NCI-H446 treated with DMSO at 0.1 percent for 48 hours (cell line): ENCODE measurements around the gene RYR2.

Experiments
- DNase-seq: peaks from one replicate; lab custom pipeline; 2025; lab: John Stamatoyannopoulos, UW

Gene RYR2

GRCh38 chr1:237861944-237862343 lies 820.0 kb downstream of the RYR2 start:
- DNase-seq: no peak

DNA sequence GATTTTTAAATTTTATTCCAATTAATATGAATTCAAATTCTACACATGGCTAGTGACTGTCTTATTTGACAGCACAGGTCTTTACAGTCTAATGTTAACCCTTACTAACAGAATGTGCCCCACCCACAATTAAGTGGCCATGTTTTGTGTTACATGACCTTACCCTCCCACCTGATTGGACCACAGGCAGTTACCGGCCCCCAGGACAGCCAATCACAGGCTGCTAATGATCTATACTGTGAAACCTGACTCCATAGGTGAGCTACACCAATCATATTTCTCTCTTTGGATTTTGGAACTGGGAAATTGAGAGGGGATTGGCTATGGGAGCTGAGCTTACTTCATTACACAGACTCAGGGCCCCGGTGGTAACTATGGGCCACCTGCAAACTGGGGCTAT lies 821.2 kb downstream of the RYR2 start:
- no peak for DNase-seq

DNA sequence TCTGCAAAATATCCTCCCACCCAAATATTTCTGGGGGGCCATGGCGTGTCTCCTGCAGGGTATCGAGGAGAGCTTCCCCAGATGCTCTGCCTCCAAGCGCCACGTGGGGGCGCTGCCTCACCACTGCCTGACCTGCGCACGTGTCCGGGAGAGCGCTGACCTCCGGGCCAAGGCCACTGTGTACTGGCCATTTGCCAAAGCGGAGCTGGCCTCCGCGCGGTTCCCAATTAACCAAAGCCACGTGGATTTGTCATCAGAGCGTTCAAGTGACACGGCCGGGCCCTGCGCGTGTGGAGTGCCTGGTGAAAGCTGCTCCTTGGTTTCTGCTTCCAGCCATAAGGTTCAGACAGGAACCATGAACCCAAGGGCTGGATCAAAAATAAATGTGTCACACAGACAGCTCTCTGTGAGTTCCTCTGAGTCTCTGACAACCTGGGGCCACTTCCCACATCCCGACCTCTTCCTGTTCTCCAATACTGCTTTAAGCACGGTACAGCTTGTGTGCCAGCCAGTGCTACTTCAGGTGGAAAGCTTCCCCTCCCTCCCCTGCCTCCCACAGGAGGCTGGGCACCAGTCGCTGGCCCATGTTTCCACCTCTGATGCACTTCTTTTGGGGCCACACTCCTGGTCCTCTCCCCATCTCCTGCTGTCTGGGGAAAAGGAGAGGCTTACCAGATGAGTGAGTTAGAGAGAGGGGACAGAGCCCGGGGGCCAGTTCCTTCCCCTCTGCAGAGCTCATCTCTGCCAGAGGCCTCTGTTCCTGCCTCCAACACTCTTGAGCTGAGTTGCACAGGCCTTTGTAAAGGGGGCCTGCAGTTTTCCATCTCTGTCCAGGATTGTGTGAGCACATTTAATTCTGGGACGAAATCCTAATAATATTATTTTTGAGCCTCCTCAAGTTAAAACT lies 822.6 kb downstream of the RYR2 start:
- DNase-seq: no peak

- DNase-seq: no peak
Measured at GRCh38 chr1:237867380-237867888, 825.5 kb downstream of the RYR2 start.

- no peak for DNase-seq
Measured at GRCh38 chr1:237868817-237869600, 827.0 kb downstream of the RYR2 start.

- DNase-seq: no peak
Measured at GRCh38 chr1:237873487-237874211, 831.7 kb downstream of the RYR2 start.

DNA sequence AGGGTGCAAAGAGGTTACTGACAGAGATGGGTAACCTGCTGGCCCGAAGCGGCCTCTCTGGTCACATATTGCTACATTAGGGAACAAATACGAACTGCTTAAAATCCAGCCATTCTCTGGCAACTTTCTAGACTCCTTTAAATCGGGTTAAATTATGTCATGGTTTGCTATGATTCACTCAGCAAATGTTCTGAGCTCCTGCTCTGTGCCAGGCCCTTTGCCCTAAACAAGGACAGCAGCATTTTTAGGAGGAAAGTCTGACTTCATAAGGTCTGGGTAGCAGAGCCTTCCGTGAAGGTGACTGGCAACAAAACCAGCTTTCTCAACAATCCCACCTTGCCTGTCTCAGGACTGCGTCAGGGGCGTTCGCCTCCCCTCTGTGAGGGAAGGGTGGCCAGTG lies 833.3 kb downstream of the RYR2 start:
- no peak for DNase-seq

DNA sequence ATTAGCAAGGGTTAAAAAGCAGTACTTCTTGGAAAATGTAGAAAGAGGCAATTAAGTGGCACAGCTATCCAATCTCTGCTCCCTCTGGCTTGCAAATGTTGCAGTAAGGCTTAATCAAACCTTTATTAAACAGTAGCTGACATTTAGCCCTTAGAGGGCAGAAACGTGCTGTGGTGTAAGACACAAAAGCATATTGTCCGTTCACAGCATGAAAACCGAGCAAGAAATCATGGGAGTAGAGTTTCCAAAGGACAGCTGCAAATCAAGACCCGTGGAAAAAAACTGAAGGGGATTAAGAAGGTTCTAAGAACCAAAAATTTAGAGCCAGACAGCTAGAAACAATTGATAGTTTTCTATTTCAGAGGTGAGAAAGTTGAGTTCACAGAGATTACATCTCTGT lies 835.6 kb downstream of the RYR2 start:
- DNase-seq: no peak

DNA sequence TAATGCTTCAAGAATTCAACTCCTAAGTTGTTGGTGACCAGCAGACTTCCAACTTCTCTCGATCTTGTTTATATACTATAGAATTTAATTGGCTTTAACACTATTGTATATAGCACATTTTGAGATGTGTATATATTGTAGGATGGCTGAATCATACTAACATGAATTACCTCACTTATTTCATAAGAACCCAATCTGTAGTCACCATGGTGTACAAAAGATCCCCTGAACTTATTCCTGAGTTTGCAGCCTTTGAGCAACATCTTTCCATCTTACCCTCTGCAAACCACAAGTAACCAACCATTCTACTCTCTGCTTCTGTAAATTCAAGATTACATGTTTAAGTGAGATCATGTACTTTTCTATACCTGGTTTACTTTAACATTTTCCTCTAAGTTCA lies 836.4 kb downstream of the RYR2 start:
- no peak for DNase-seq

DNA sequence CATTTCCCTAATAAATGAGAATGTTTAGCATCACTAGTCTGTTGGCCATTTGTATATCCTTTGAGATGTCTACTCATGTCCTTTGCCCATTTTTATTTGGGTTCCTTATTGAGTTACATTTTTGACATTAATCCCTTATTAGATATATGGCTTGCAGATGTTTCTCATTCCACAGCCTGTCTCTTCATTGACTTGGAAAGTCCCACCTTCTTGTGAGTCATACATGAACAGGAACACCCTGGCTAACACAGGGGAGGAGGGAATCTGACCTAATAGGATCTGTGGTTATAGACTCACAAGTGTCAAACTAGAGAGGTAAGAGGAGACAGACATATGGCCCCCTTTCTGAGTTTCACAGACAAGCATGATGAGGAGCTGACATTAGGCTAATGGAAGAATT lies 837.2 kb downstream of the RYR2 start:
- no peak for DNase-seq
